ENCODE results near the gene CLEC18B.
A peak's percentile ranks its signal among the peaks of the same experiment; 100 is the strongest.
"Not testable (repeated sequence)": the region's sequence is repeated elsewhere in the genome, so short reads cannot be mapped to it uniquely, and the experiment has no call there.

The CLEC18B gene

DNA sequence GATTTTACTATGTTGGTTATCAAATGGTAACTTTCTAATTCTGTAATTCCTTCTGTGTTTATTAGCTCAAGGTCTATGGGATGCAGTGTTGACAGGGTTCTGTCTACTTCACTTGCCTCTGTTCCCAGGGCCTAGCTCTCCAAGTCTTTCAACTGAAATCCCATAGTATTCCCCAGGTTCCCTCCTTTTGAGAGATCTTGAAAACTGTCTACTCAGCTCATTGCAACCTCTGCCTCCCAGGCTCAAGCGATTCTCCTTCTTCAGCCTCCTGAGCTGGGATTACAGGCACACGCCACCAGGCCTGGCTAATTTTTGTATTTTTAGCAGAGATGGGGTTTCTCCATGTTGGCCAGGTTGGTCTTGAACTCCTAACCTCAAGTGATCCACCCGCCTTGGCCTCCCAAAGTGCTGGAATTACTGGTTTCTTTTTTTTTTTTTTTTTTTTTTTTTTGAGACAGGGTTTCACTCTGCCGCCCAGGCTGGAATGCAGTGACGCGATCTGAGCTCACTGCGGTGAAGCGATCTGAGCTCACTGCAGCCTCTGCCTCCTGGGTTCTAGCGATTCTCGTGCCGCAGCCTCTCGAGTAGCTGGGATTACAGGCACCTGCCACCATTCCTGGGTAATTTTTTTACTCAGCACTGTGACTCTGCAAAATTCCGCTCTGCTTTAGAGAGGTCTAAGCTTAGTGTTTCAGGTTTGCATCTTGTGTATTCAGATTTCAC lies 22.5 kb upstream of the CLEC18B start:
- not testable (repeated sequence) for DNase-seq

DNA sequence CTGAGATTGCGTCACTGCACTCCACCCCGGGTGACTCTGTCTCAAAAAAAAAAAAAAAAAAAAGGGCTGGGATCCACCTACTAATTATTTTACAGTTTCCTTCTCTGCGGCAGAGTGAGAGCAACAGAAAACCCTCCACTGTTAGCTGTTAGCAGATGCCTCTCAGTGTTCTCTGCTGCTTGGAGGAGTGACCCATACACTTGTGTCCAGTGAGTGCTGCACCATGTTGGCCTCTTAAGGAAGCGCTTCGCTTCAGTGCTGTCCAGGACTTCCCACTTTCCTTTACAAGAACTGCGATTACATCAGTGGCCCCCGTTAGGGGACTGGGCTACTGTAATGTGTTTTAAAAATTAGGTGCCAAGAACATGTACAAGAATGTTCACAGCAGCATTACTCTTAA lies 18.4 kb upstream of the CLEC18B start:
- DNase-seq = no peak

DNA sequence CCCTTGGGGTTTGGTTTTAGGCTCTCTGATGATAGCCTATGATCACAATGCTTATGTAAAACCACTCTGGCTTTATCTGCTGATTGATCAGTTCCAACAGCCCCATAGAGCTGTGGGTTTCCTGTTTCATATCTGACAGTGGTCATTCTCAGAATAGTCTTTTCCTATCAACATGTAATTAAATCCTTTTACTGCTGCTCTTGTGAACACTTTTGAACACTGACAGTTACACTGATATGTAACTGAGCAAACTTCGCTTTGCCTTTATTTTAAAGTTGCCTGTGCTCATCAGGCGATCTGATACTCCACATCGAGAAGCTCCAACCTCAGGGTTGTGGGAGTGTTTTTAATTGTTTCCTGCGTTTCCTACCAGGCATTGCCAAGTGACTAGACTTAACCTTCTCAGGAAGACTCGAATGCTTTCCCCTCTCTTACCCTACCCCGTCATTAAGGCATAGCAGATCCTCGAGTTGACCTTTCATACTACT lies 17.3 kb upstream of the CLEC18B start:
- DNase-seq = no peak

DNA sequence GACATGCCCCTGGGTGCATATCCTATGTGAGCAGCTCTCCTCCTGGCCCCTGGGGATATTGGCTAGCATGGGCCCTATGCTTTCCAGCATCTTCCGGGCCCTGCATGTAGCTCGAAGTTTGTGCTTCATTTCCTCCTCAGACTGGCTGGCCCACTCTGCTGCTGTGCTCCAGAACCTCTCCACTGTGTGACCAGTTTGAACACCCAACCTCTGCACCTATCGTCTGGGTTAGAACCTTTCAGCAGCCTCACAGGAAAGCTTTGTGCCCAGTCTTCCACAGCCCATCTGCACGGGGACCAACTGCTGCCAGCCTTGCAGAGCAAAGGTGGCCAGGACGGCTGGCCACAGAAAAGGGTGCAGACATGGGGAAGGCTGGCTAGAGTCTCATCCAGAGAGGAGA lies 10.2 kb upstream of the CLEC18B start:
- no peak for DNase-seq

DNA sequence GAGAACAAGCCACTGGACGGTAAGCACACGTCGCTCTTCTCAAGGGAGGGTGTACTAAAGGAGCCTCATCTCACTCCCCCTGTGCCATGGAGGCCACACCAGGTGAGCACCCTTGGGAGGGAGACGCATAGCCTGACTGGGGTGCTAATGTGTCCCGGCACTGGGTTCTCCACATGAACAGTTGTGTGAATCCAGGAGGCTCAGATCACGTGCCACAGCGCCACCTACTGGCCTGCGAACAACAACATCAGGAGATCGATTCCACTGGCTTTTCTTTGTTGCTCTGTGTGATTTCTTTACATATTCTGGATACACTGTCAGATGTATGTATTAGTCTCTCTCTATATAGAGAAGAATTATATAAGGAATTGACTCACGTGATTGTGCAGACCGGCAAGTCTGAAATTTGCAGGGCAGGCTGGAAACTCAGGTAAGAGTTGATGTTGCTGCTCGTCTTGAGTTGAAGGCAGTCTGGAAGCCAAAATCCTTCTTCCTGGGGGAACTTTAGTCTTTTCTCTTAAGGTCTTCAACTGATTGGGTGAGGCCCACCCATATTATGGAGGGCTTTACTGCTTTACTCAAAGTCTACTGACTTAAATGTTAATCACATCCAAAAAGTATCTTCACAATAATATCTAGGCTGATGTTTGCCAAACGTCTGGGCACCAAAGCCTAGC lies 8.9 kb upstream of the CLEC18B start:
- DNase-seq = peak; percentile 25

DNA sequence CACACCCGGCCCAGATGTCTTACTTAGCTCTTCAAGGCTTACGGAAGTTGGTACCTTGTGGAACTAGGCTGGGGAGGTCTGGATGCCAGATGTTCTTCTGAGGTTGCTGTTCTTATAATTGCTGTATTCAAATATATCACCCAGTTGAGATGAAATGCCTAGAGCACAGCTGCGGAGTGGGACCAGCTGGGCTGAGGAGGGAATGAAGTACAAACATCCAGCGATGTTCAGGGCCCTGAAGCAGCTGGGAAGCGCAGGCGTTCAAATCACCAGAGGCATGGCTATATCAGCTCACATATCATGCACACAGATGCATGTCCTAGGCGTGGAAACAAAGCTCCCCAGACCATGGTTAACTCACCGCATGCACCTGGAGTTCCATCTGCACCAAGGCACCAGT lies 7.2 kb upstream of the CLEC18B start:
- not testable (repeated sequence) for DNase-seq

DNA sequence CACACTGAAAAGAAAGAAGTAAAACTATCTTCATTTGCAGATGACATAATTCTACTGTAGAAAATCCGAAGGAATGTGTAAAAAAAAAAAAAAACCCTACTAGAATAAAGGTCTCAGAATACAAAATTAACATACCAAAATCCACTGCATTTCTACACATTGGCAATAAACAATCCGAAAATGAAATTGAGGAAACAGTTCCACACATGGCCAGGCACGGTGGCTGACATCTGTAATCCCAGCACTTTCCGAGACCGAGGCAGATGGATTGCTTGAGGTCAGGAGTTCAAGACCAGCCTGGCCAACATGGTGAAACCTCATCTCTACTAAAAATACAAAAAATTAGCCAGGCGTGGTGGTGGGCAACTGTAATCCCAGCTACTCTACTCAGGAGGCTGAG lies 4.5 kb upstream of the CLEC18B start:
- not testable (repeated sequence) for DNase-seq

DNA sequence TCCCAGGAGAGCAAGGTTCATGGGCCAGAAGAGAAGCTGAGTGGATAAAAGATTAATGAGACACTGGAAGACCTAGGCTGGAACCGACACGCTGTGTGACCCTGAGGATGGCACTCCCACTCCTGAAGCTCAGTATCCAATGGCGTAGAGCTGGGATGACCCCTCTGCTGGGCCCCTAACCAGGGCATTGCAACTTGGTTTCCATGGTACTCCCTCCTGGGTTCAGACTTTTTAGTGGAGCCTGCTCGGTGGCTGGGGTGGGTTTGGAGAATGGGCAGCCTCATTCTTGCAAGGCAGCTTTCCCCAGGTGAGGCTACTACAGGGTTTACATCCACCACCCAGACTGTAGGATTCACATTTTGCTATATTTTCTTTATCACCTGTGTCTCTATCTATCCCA lies 2.4 kb upstream of the CLEC18B start:
- not testable (repeated sequence) for DNase-seq

DNA sequence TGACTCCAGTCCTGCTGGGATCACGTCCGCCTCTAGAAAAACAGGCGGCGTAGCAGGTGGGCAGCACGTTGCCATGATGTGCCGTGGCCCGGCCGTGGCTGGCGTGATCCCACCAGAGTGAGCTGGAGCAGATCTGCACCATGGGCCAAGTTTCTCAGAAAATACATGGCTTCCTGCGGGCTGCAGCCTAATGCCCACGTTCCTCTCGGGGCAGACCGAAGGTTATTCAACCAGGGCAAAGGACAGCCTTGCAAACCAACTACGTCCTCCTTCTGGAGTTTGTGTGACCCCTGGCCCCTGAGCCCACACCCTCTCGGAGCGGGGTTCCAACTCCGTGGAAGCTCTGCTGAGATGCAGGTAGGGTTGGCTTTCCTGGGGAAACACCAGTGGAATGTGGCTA lies 808 bp upstream of the CLEC18B start:
- not testable (repeated sequence) for DNase-seq

DNA sequence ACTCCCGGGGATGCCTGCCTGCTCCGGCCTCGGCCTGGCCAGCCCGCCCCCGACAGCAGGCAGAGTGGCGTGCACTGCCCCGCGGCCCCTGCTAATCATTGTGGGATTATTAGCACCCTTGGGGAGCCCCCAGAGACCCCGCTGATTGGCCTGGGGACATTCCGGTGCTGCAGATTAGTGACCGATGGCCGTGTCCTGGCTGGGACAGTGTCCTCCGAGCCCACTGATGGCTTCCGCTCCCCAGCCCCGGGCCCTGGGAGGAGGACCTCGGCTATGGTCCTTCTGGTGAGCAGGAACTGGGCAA lies 156 bp upstream of the CLEC18B start:
- DNase-seq = not testable (repeated sequence)

DNA sequence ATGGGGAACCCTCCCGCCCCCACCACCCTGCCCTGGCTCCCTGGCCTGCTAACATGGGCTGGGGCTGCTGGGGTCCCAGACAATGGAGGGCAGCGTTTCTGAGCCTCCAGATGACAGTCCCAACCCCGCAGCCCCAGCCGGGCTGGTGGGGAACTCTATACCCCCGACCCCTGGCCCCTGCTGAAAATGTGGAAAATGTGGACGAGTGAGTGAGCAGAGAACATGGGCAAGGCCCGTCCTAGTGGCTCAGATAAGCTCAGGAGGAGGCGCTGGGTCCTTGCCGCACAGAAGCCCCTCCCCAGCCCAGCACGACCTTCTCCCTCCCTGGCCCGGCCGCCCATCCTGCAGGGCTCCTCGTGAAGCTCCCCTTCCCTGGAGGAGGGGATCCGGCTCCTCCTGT lies 1.5 kb downstream of the CLEC18B start:
- not testable (repeated sequence) for DNase-seq

DNA sequence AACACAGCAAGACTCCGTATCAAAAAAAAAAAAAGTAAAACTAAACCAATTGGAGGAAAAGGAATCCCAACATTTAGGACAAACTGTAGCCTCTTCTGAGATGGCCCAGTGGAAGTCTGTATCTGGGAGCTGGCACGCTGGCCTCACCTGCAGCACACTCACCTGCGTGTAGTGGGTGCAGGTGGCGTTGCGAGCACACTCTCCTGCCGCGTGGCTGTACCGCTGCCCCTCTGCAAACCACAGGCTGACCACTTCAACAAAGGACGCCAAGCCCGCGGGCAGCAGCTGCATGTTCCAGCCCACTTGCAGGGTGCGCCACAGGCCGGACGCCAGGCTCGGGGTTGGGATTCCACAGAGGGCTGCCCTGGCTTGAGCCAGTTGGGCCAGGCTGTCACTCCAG lies 3.4 kb downstream of the CLEC18B start:
- not testable (repeated sequence) for DNase-seq

DNA sequence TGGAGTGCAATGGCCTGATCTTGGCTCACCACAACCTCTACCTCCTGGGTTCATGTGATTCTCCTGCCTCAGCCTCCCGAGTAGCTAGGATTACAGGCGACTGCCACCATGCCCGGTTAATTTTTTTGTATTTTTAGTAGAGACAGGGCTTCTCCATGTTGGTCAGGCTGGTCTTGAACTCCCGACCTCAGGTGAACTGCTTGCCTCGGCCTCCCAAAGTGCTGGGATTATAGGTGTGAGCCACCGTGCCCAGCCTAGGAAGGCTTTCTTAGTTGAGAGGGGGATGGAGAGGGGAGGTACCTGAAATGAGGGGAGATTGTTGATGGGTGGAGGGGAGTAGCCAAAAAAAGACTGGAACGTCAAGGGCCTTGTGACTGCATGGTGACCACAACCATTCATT lies 7.4 kb downstream of the CLEC18B start:
- not testable (repeated sequence) for DNase-seq

DNA sequence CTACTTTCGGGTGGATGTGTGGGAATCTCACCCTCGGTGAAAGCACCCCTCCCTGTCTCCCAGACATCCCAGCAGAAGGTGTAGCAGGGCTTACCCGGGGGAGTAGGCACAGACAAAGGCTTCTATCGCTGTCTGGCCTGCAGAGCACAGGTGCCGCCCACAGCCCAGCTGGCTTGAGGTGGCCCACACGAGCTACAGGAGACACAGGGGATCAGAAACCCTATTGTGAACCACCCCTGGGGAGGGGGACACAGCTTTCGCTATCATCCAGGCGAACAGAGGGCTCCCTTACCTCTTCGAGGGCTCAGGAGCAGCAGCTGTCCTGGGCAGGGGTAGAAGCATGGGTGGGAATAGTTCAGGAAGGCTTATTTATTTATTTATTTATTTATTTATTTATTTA lies 7.8 kb downstream of the CLEC18B start:
- not testable (repeated sequence) for DNase-seq

DNA sequence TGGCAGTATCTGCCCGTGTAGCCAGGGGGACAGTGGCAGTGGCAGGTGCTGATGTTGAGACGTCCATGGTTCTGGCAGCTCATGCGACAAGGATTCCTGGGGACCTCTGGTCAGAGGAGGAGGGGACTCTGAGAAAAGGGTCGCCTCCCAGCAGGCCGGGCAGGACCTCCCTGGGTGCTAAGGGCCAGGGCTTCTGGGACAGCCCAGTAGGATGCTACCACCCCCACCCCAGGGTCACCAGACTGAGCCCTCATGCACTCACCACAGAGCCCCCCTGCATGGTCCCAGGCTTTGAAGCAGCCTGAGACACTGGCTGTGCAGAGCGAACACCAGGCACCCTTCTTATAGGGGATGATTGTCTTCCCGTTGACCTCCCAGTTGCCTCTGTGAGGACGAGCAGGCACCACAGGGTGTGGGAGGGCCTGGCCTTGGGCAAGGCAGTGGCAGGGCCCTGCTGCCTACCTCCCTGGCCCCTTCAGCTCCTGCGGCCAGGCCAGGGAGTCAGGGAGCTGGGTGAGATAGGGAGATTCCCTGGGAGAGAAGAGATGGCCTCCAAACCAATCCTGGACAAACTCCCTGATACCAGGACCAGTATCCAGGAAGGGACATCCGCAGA lies 8.4 kb downstream of the CLEC18B start:
- not testable (repeated sequence) for DNase-seq

DNA sequence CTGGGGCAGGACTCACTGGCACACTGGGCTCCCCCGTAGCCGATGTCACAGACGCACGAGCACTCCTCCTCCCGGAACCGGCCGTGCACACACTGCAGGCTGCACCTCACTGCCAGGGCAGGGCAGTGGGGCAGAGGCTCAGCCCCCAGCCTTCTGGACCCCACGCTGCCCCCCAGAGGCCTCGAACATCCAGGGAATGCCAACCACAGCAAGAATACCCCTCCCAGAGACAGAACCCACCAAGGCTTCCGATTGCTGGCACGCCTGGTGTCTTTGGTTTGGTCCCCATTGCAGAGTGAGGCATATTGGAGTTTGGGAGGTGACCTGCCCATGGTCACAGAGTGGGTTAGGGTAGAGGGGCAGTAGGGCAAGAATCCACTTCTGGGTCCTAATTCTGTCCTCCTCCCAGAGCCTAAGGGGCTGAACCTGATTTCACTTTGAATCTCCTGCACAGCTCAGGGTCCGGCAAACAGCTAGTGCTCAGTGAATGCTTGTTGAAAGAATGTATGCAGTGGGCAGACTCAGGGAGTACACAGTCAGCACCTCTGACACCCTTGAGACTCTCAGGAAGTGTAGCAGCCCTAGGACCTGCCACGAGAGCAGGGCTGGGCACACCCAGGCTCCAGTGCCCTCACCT lies 9.0 kb downstream of the CLEC18B start:
- not testable (repeated sequence) for DNase-seq

DNA sequence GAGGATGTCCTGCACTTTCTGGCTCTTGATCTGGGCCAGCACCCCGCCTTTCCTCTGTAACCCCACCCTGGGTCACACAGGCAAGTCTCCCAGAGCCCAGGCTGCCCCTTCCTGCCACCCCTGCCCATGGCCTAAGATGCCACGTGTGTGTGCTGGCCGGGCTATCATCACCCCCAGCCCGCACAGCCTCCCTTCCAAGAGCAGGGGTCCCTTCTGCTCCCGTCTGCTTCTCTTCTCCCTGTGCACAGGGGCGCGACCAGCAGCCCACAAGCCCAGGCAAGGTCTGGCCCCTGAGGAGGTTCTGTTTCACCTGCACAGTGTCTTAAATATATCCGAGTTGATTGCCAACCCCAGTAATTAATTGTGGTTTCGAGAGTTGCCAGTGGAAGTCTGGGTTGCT lies 10.3 kb downstream of the CLEC18B start:
- DNase-seq = not testable (repeated sequence)

DNA sequence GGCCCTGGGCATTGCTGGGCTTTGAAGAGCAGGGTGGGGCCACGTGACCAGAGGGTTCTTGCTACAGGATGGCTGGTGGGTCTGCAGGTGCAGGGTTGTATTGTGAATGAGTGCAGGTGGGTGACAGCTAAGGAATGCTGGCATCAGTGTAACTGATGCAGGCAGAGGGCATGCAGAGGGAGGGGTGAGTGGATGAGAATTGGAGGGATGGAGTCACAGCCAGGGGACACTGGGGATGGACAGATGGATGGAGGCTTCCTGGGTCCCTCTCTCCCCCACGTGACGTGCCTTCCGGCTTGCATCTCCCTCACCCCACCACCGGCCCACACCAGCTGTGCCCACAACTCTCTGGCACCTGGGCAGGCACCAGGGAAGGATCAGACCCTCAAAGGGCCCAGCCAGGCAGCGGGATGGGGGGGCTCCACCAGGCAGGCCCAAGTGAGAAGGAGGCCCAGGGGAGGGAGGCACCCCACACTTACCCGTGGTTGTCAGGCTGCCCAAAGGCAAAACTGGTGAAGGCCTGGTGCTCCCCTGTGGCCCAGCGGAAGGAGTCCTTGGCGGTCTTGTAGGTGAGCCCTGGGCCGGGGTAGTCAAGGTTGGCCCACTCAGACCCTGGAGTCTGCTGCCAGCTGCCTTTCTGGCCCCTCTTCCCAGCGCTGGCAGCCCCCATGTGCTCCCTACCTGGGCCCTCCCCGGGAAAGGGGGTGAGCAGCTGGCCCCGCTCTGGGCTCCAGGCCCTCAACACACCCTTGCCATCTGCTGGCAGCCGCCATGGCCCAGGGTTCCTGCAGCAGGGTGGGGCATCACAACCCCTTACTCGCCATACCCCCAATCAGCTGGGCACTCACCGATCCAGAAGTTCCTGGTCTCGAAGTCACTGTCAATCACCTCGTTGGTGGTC lies 11.0 kb downstream of the CLEC18B start:
- DNase-seq = not testable (repeated sequence)

DNA sequence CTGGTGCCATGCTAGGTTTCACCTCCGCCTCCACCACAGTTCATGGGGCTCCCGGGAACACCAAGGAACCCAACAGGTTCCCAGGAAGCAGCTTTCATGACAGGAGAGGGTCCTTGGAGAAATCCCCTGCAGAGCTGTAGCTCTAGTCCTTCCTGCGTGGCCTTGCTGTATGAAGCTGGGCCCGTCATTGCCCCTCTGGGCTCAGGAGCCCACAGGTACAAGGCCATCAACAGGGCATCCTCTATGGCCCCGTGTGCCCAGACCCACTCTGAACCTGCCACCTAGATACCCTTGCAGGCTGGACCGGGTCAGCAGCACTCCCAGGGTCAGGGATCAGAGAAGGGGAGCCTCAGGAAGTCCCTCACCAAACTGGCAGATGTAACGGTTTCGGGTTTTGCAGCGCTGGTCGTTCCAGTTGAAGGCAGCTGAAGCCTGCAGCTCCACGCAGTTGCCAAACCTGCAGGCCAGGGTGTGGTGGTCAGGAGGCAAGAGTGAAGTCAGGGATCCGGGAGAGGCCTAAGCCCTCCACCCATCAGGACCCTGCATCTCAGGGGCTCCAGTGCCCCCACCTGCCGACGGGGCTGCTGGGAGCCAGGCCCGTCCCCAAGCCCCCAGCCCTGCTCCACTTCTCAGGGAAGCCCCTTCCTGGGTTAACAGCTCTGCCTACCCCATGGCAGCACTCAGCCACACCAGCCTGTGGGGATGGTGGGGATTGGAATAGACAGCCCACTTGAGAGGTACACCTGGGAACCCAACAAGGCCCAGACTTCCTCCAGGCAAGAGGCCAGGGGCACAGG lies 11.9 kb downstream of the CLEC18B start:
- DNase-seq = not testable (repeated sequence)

DNA sequence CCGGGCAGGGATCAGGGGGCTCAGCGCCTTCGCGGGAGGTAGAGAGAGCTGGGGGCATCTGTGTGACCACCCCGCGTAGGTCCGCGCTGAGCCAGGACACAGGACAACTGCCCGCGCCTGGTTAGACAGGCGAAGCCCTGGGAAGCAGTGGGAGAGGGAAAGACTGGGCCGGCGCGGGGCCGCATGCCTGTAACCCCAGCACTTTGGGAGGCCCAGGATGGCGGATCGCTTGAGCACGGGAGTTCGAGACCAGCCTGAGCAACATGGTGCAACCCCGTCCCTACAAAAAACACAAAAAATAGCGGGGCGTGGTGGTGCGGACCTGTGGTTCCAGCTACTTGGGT lies 13.9 kb downstream of the CLEC18B start:
- not testable (repeated sequence) for DNase-seq

DNA sequence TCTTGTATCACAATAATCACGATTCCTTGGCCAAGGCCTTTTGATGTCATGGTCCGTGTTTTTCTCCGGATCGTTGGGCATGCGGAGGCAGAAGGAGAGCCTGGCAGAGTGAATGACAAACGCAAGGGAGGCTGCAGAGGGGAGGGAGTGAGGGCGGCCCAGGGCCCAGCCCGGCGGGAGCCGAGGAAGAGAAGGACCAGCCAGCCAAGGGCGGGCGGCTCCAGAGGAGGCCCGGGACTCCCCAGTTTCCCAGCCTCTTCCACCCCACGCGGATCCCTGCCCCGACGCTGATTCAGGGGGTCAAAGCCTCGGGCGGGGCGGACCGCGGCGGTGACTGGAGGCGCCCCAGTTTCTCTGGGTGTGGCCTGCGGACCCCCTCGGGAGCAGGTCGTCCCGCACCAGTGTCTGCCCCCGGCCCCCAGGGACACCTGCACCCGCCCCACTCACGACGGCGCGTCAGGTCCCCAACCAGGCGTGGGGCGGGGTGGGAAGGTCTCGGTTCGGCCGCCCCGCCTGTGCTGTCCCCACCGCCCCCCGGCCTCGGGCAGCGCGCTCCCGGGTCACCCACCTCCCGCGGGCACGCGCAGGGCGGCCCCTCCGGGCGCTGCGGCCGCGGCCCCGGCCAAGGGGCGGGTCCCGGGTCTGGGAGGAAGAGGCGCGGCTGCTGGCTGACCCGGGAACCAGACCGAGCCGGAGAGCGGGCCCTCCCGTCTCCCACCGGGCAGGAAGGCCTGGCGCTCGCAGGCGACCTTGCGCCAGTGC lies 14.5 kb downstream of the CLEC18B start:
- not testable (repeated sequence) for DNase-seq
